GM12878 (cell line): ENCODE measurements around the gene PHLDA3. TPM values are rescaled to one million over a fixed set of nuclear protein-coding genes. Genes with fewer than 3 reads are reported as not detected.

ENCODE experiments used
- ATAC-seq: fragments of 200-7000 bp; cut with Tn5 transposase; 3 replicates; pipeline ENCODE4 v1.9.1; 2020; ENCODE audit warnings: mild to moderate bottlenecking, moderate library complexity
- BruUV-seq: library from RNA; stranded (reverse); fragments of 400-500 nt; replicated peaks from 2 replicates; lab custom pipeline; 2021; lab: Mats Ljungman, UMichigan
- CTCF ChIA-PET: fragments of 300-600 bp; sonication (Branson Sonifier 250); formaldehyde crosslinking; extraction: SDS; loops from one replicate; lab custom pipeline; 2021; ENCODE audit warnings: inconsistent platforms; lab: Yijun Ruan, JAX
- POLR2A ChIA-PET: fragments of 350-600 bp; formaldehyde crosslinking; extraction: SDS; loops from one replicate; lab custom pipeline; 2021; ENCODE audit warnings: inconsistent platforms; lab: Charles Lee
- RAD21 ChIA-PET: fragments of 300-600 bp; sonication (Branson Sonifier 250); formaldehyde crosslinking; loops from one replicate; lab custom pipeline; 2023; ENCODE audit warnings: antibody characterized with exemption; ENCODE audit not compliant: unreplicated experiment; lab: Charles Lee
- SMC1A ChIA-PET: fragments of 300-600 bp; sonication (Branson Sonifier 250); formaldehyde crosslinking; loops from one replicate; lab custom pipeline; 2023; ENCODE audit not compliant: unreplicated experiment, uncharacterized antibody; lab: Charles Lee
- DNase-seq: peaks from one replicate; pipeline ENCODE4 v3.0.0-alpha.2; 2011; ENCODE audit warnings: low read depth, low spot score
- FAIRE-seq: peaks from 3 replicates; lab custom pipeline; 2011; peaks lifted over from hg19 to GRCh38; lab: Jason Lieb, UNC
- H2AFZ ChIP-seq: 2 replicates; pipeline ENCODE4 v1.6.0; 2011; ENCODE audit warnings: low read depth, low read length, control low read depth; ENCODE audit not compliant: control insufficient read depth
- H3K27ac ChIP-seq: 2 replicates; pipeline ENCODE4 v1.5.1; 2011; ENCODE audit warnings: control low read depth; ENCODE audit not compliant: control insufficient read depth, insufficient read depth
- H3K27me3 ChIP-seq, 2 experiments: replicated peaks in 1 of 2; 2 replicates each; pipeline versions ENCODE4 v1.6.0 to v1.6.1; 2011; ENCODE audit warnings: low read length in 1 of 2; ENCODE audit not compliant: control insufficient read depth in 2 of 2, insufficient read depth in 2 of 2
- H3K36me3 ChIP-seq, 2 experiments: 2 replicates each; pipeline ENCODE4 v1.5.1; 2011; ENCODE audit warnings: low read length in 1 of 2; ENCODE audit not compliant: control insufficient read depth in 2 of 2, insufficient read depth in 2 of 2
- H3K4me1 ChIP-seq: 2 replicates; pipeline ENCODE4 v1.6.1; 2011; ENCODE audit warnings: mild to moderate bottlenecking, low read length, moderate library complexity, mixed read lengths; ENCODE audit not compliant: control insufficient read depth, insufficient read depth
- H3K4me2 ChIP-seq: 2 replicates; pipeline ENCODE4 v1.6.0; 2011; ENCODE audit warnings: control low read depth; ENCODE audit not compliant: control insufficient read depth, insufficient read depth
- H3K4me3 ChIP-seq: fragments of 200-600 bp; sonication (generic); 2 replicates; pipeline ENCODE4 v1.5.1; 2016
- H3K79me2 ChIP-seq: 2 replicates; pipeline ENCODE4 v1.6.0; 2011; ENCODE audit warnings: low read length; ENCODE audit not compliant: control insufficient read depth, insufficient read depth
- H3K9ac ChIP-seq: 2 replicates; pipeline ENCODE4 v1.8.0; 2011; ENCODE audit warnings: low read length, control low read depth, mixed read lengths; ENCODE audit not compliant: control insufficient read depth, insufficient read depth
- H3K9me3 ChIP-seq: replicated peaks from 3 replicates; pipeline ENCODE4 v1.5.1; 2011; ENCODE audit warnings: mild to moderate bottlenecking, low read length; ENCODE audit not compliant: control insufficient read depth, insufficient read depth
- H4K20me1 ChIP-seq: 2 replicates; pipeline ENCODE4 v1.6.0; 2011; ENCODE audit not compliant: control insufficient read depth, insufficient read depth
- BCL11A ChIP-seq: IDR thresholded peaks from 2 replicates; pipeline ENCODE4 v1.6.1; 2011; ENCODE audit warnings: low read depth, low read length
- BCL3 ChIP-seq: IDR thresholded peaks from 2 replicates; pipeline ENCODE4 v1.6.1; 2011; ENCODE audit warnings: borderline replicate concordance, low read depth, mild to moderate bottlenecking, moderate library complexity, low read length; ENCODE audit not compliant: insufficient read depth, poor library complexity, severe bottlenecking
- BRCA1 ChIP-seq: IDR thresholded peaks from 2 replicates; pipeline ENCODE4 v1.6.1; 2011; ENCODE audit warnings: low read depth, low read length, improper control_type of control experiment
- EZH2 ChIP-seq: IDR thresholded peaks from 2 replicates; pipeline ENCODE4 v1.6.1; 2012; ENCODE audit warnings: low read depth, mild to moderate bottlenecking, control low read depth, inconsistent platforms, low read length, borderline replicate concordance; ENCODE audit not compliant: control insufficient read depth
- HDGF ChIP-seq: fragments of 450-650 bp; IDR thresholded peaks from 2 replicates; pipeline ENCODE4 v1.6.1; 2016; ENCODE audit warnings: antibody characterized with exemption
- IRF5 ChIP-seq: fragments of 450-650 bp; IDR thresholded peaks from 2 replicates; pipeline ENCODE4 v1.6.1; 2017; ENCODE audit warnings: borderline replicate concordance
- JUND ChIP-seq: IDR thresholded peaks from 2 replicates; pipeline ENCODE4 v1.6.1; 2012; ENCODE audit warnings: low read depth, mild to moderate bottlenecking, low read length, improper control_type of control experiment, moderate library complexity
- MEF2B ChIP-seq: fragments of 450-650 bp; IDR thresholded peaks from 2 replicates; pipeline ENCODE4 v1.6.1; 2018; ENCODE audit warnings: mild to moderate bottlenecking, moderate library complexity; ENCODE audit not compliant: partially characterized antibody, poor library complexity, severe bottlenecking
- NFIC ChIP-seq: IDR thresholded peaks from 2 replicates; pipeline ENCODE4 v1.6.1; 2012; ENCODE audit warnings: low read depth, mild to moderate bottlenecking, inconsistent platforms, low read length, moderate library complexity
- PKNOX1 ChIP-seq: fragments of 450-650 bp; IDR thresholded peaks from 2 replicates; pipeline ENCODE4 v1.6.1; 2016; ENCODE audit warnings: mild to moderate bottlenecking
- STAT3 ChIP-seq: IDR thresholded peaks from 2 replicates; pipeline ENCODE4 v1.6.1; 2011; ENCODE audit warnings: low read depth, low read length, improper control_type of control experiment
- ZNF24 ChIP-seq: fragments of 450-650 bp; IDR thresholded peaks from 2 replicates; pipeline ENCODE4 v1.6.1; 2017; ENCODE audit warnings: antibody characterized with exemption, mild to moderate bottlenecking
- ZNF274 ChIP-seq: IDR thresholded peaks from one replicate; pipeline ENCODE4 v1.8.0; 2011; ENCODE audit not compliant: insufficient read length, insufficient read depth
- ZNF622 ChIP-seq: fragments of 450-650 bp; IDR thresholded peaks from 2 replicates; pipeline ENCODE4 v1.6.1; 2017; ENCODE audit warnings: mild to moderate bottlenecking, inconsistent platforms
- ZNF687 ChIP-seq: fragments of 450-650 bp; IDR thresholded peaks from 2 replicates; pipeline ENCODE4 v1.6.1; 2017; ENCODE audit warnings: mild to moderate bottlenecking, moderate library complexity
- WGBS: methylation state at CpG from one replicate; pipeline ENCODE4 v1.1.6; 2016; ENCODE audit warnings: low lambda C conversion rate; ENCODE audit not compliant: insufficient replicate concordance, insufficient coverage; ENCODE audit errors: missing lambda C conversion rate; 5-methylcytosine and 5-hydroxymethylcytosine counted together
- in situ Hi-C: fragments of 300-500 bp; cut with MboI; formaldehyde crosslinking; loops from 9 replicates; pipeline ENCODE4 v1.14.3; 2018; ENCODE audit warnings: mixed read lengths
- intact Hi-C: fragments of 100-400 bp; cut with micrococcal nuclease; formaldehyde crosslinking; loops from one replicate; pipeline ENCODE4 v1.14.2; 2022; ENCODE audit not compliant: unreplicated experiment
- polyA plus RNA-seq, 11 experiments: library from polyadenylated mRNA; depleted of rRNA in 4 of 11; unstranded in 6 of 11; stranded (reverse) in 5 of 11; fragments of >200 nt; fragmentation: Nextera tagmentation in 4 of 11; fragmentation: Illumina TruSeq in 1 of 11; extraction: Ambion mirVana in 4 of 11; extraction: Trizol in 1 of 11; gene quantifications; 1 replicate in 1 of 11; 2 replicates in 10 of 11; pipeline versions ENCODE4 v1.2.1 to v1.2.3, GENCODE V29; 2011 to 2016; ENCODE audit warnings: inconsistent platforms in 2 of 11, missing spikeins in 2 of 11, low read depth in 1 of 11
- total RNA-seq, 4 experiments: library from RNA; depleted of rRNA in 3 of 4; stranded (reverse); fragments of >200 nt in 3 of 4; fragmentation: Illumina TruSeq in 1 of 4; extraction: Trizol in 1 of 4; gene quantifications; 2 replicates each; pipeline versions ENCODE4 v1.2.1 to v1.2.3, GENCODE V29; 2013 to 2021

The PHLDA3 gene
- total and polyA plus RNA-seq, 10 of the 15 experiments (the other 5 are each of a cell fraction or from before 2014, with no cell fraction given) = 0.60 to 57.4 (median 21.8) TPM

- FAIRE-seq = no peak
- H3K9ac ChIP-seq = no peak overlapping the region
- 77% methylated on average over 7 of the region's 9 CpGs for WGBS
- TF ChIP-seq ZNF687 (no peak), PKNOX1 (no peak), ZNF274 (no peak), BCL11A (no peak), STAT3 (no peak), BRCA1 (no peak), JUND (no peak), ZNF24 (no peak), IRF5 (no peak), NFIC (no peak), ZNF622 (no peak), BCL3 (no peak), HDGF (no peak), EZH2 (no peak), MEF2B (no peak)
Observed at GRCh38 chr1:201504799-201505502, 36.0 kb upstream of the PHLDA3 start.

More at GRCh38 chr1:201504799-201505502, 36.0 kb upstream of the PHLDA3 start:
- in situ Hi-C loops = no loop called here
- H3K4me2 ChIP-seq = peak overlapping the region; percentile 98
- H3K27ac ChIP-seq = no peak overlapping the region
- H3K4me3 ChIP-seq = peak overlapping the region; percentile 95; the same call in 1 of the 2 replicates
- H2AFZ ChIP-seq = no peak overlapping the region
- no peaks in the 10 kb centered on the region for H3K9me3 ChIP-seq
- no peaks in the 10 kb centered on the region for H3K27me3 ChIP-seq
- DNase-seq (no peak), ATAC-seq (no peak)
- SMC1A ChIA-PET = interaction anchor here (1.1 to 18.7 kb wide), 4 partner anchors 8 to 57 kb away, joined by 3 to 514 read pairs (median 7); no protein-coding TSS in a partner anchor
- RAD21 ChIA-PET = interaction anchor here (1.8 to 15.3 kb wide), 3 partner anchors 8 to 57 kb away, joined by 5 to 505 read pairs (median 22); no protein-coding TSS in a partner anchor
- no TSS peak for BruUV-seq
- H3K4me1 ChIP-seq = peaks cover 19% of the 10 kb centered on the region
- no peaks in the 10 kb centered on the region for H4K20me1 ChIP-seq
- POLR2A ChIA-PET = no interaction called here
- peaks cover 29% of the 10 kb centered on the region for H3K79me2 ChIP-seq
- CTCF ChIA-PET = interaction anchor here (1.0 to 13.1 kb wide), 5 partner anchors 7 to 69 kb away, joined by 3 to 198 read pairs (median 19); no protein-coding TSS in a partner anchor
- no peaks in the 10 kb centered on the region; a peak in 1 of 4 replicates for H3K36me3 ChIP-seq
- intact Hi-C loops = no loop called here
